OCI-LY1 (cell line): ENCODE measurements around the gene ADAMTS1.
"Not testable (repeated sequence)": the region's sequence is repeated elsewhere in the genome, so short reads cannot be mapped to it uniquely, and the experiment has no call there.

Source experiments
- H2AFZ ChIP-seq: fragments of 200-600 bp; sonication (generic), shearing (Covaris generic); 2 replicates; pipeline ENCODE4 v1.6.0; 2014; ENCODE audit warnings: antibody characterized with exemption, mild to moderate bottlenecking, low read length
- H3F3A ChIP-seq: fragments of 200-600 bp; sonication (generic), shearing (Covaris generic); 2 replicates; pipeline ENCODE4 v1.6.0; 2014; ENCODE audit warnings: mild to moderate bottlenecking, antibody characterized with exemption, low read length, moderate library complexity; ENCODE audit not compliant: insufficient read depth
- H3K27ac ChIP-seq: fragments of 200-600 bp; sonication (generic); 2 replicates; pipeline ENCODE4 v1.5.1; 2014; ENCODE audit warnings: low read length, mixed run types, mild to moderate bottlenecking, low read depth; ENCODE audit not compliant: poor library complexity, severe bottlenecking
- H3K27me3 ChIP-seq: fragments of 200-600 bp; sonication (generic); 2 replicates; pipeline ENCODE4 v1.6.0; 2014; ENCODE audit warnings: antibody characterized with exemption, mild to moderate bottlenecking, low read length, moderate library complexity; ENCODE audit not compliant: insufficient read depth
- H3K36me3 ChIP-seq: fragments of 200-600 bp; sonication (generic); 2 replicates; pipeline ENCODE4 v1.6.1; 2014; ENCODE audit warnings: mild to moderate bottlenecking, antibody characterized with exemption, low read length, moderate library complexity, mixed read lengths; ENCODE audit not compliant: insufficient read depth
- H3K4me1 ChIP-seq: fragments of 200-600 bp; sonication (generic); 2 replicates; pipeline ENCODE4 v1.5.1; 2014; ENCODE audit warnings: mild to moderate bottlenecking, low read length, moderate library complexity; ENCODE audit not compliant: insufficient read depth, severe bottlenecking
- H3K4me2 ChIP-seq: fragments of 200-600 bp; sonication (generic), shearing (Covaris generic); 2 replicates; pipeline ENCODE4 v1.6.1; 2014; ENCODE audit warnings: low read length
- H3K4me3 ChIP-seq: fragments of 200-600 bp; sonication (generic); 2 replicates; pipeline ENCODE4 v1.5.1; 2014; ENCODE audit warnings: low read length, low read depth, mild to moderate bottlenecking, mixed read lengths; ENCODE audit not compliant: poor library complexity, severe bottlenecking
- H3K79me2 ChIP-seq: fragments of 200-600 bp; shearing (Covaris generic); 2 replicates; pipeline ENCODE4 v1.6.1; 2016; ENCODE audit warnings: mixed run types, low read length, mixed read lengths; ENCODE audit not compliant: insufficient read depth
- H3K9ac ChIP-seq: fragments of 200-600 bp; sonication (generic), shearing (Covaris generic); 2 replicates; pipeline ENCODE4 v1.6.1; 2014; ENCODE audit warnings: mild to moderate bottlenecking, low read length, mixed read lengths
- H3K9me2 ChIP-seq: fragments of 200-600 bp; sonication (generic), shearing (Covaris generic); 2 replicates; pipeline ENCODE4 v1.6.1; 2014; ENCODE audit warnings: low read depth, mild to moderate bottlenecking, low read length, mixed read lengths
- H3K9me3 ChIP-seq: fragments of 200-600 bp; shearing (Covaris generic); 2 replicates; pipeline ENCODE4 v1.6.1; 2014; ENCODE audit warnings: low read length, mixed read lengths
- H4K20me1 ChIP-seq: fragments of 200-600 bp; sonication (generic), shearing (Covaris generic); 2 replicates; pipeline ENCODE4 v1.6.0; 2016; ENCODE audit warnings: mild to moderate bottlenecking, low read length; ENCODE audit not compliant: insufficient read depth
- CTCF ChIP-seq: fragments of 200-600 bp; sonication (generic), shearing (Covaris generic); IDR thresholded peaks from 2 replicates; pipeline ENCODE4 v1.5.1; 2017; ENCODE audit warnings: mild to moderate bottlenecking, antibody characterized with exemption, low read length, moderate library complexity, mixed read lengths
- EZH2 ChIP-seq: fragments of 200-600 bp; sonication (generic), shearing (Covaris generic); IDR thresholded peaks from 2 replicates; pipeline ENCODE4 v1.8.0; 2017; ENCODE audit warnings: borderline replicate concordance, mixed run types, mild to moderate bottlenecking, antibody characterized with exemption, low read length, moderate library complexity, mixed read lengths

Gene ADAMTS1

GRCh38 chr21:26865857-26866256 lies 20.6 kb upstream of the ADAMTS1 start:
- no peaks in the 10 kb centered on the region for H3K9me3 ChIP-seq
- no peaks in the 10 kb centered on the region for H3K36me3 ChIP-seq
- H3K27me3 ChIP-seq, result no peaks in the 10 kb centered on the region
- no peak overlapping the region for H2AFZ ChIP-seq
- no peaks in the 10 kb centered on the region for H3K4me1 ChIP-seq
- TF ChIP-seq EZH2 (no peak), CTCF (no peak)
- no peaks in the 10 kb centered on the region for H4K20me1 ChIP-seq
- no peaks in the 10 kb centered on the region for H3F3A ChIP-seq
- no peaks in the 10 kb centered on the region for H3K9me2 ChIP-seq
- no peak overlapping the region for H3K4me2 ChIP-seq
- H3K9ac ChIP-seq, result no peak overlapping the region
- no peak overlapping the region for H3K4me3 ChIP-seq
- H3K79me2 ChIP-seq, result no peaks in the 10 kb centered on the region
- H3K27ac ChIP-seq, result no peak overlapping the region

GRCh38 chr21:26856871-26857350 lies 11.7 kb upstream of the ADAMTS1 start:
- not testable (repeated sequence) for H3K27ac ChIP-seq, H3K9me2 ChIP-seq, H4K20me1 ChIP-seq, H3F3A ChIP-seq, H3K9me3 ChIP-seq, H2AFZ ChIP-seq, H3K79me2 ChIP-seq, H3K27me3 ChIP-seq, H3K9ac ChIP-seq, H3K36me3 ChIP-seq, H3K4me2 ChIP-seq, H3K4me1 ChIP-seq, H3K4me3 ChIP-seq

GRCh38 chr21:26854695-26855094 lies 9.5 kb upstream of the ADAMTS1 start:
- not testable (repeated sequence) for H4K20me1 ChIP-seq, H3K4me2 ChIP-seq, H3K79me2 ChIP-seq, H3K4me1 ChIP-seq, H3K27me3 ChIP-seq, H3K4me3 ChIP-seq, H3K9me3 ChIP-seq, H3K27ac ChIP-seq, H3F3A ChIP-seq, H2AFZ ChIP-seq, H3K36me3 ChIP-seq, H3K9me2 ChIP-seq, H3K9ac ChIP-seq

- H3F3A ChIP-seq, result no peaks in the 10 kb centered on the region
- H3K36me3 ChIP-seq, result no peaks in the 10 kb centered on the region
- no peaks in the 10 kb centered on the region; the same call in 1 of the 2 replicates for H3K27me3 ChIP-seq
- no peak overlapping the region for H3K4me2 ChIP-seq
- no peak overlapping the region for H3K9ac ChIP-seq
- H4K20me1 ChIP-seq, result no peaks in the 10 kb centered on the region
- no peak overlapping the region for H3K4me3 ChIP-seq
- no peak overlapping the region for H2AFZ ChIP-seq
- H3K79me2 ChIP-seq, result no peaks in the 10 kb centered on the region
- H3K27ac ChIP-seq, result no peak overlapping the region
- no peaks in the 10 kb centered on the region for H3K9me2 ChIP-seq
- TF ChIP-seq EZH2, result no peak
- no peak for TF ChIP-seq CTCF
- H3K9me3 ChIP-seq, result no peaks in the 10 kb centered on the region
- no peaks in the 10 kb centered on the region for H3K4me1 ChIP-seq
These were observed 7.2 kb upstream of the ADAMTS1 start for GRCh38 chr21:26852423-26852822.
